Esophagus (tissue), 2 donors: ENCODE measurements around the gene ARHGAP23. TPM values are rescaled to one million over a fixed set of nuclear protein-coding genes. Genes with fewer than 3 reads are reported as not detected.

Source experiments
- polyA plus RNA-seq, 2 donors: library from polyadenylated mRNA; stranded (reverse); fragments of 200-250 nt; gene quantifications; one replicate each; pipeline ENCODE4 v1.2.3, GENCODE V29; 2013
- donor health status: healthy with polysubstance abuse.
- donor health status: Bipolar disorder and iron deficiency.

The ARHGAP23 gene
- polyA plus RNA-seq, 2 donors: 36.0 to 45.2 TPM

Other genes with a start within 250 kb of the ARHGAP23 start
- not detected for gene TBC1D3, start 235.9 kb upstream of the ARHGAP23 start, polyA plus RNA-seq
- gene MRPL45, start 131.3 kb upstream of the ARHGAP23 start, polyA plus RNA-seq: 10 to 100 TPM; 12.4 to 26.8 TPM
- under 1 TPM; 0.01 to 0.04 TPM for gene GPR179, start 84.5 kb upstream of the ARHGAP23 start, polyA plus RNA-seq
- 1 to 10 TPM; 3.8 to 4.2 TPM for gene SOCS7, start 76.6 kb upstream of the ARHGAP23 start, polyA plus RNA-seq
- 1 to 10 TPM; 2.2 to 2.5 TPM for gene SRCIN1, start 177.5 kb downstream of the ARHGAP23 start, polyA plus RNA-seq
- 1 to 10 TPM; 1.1 to 1.9 TPM for gene EPOP, start 246.5 kb downstream of the ARHGAP23 start, polyA plus RNA-seq